Liver (tissue), 9 donors: ENCODE measurements around the gene FRYL. TPM values are rescaled to one million over a fixed set of nuclear protein-coding genes. Genes with fewer than 3 reads are reported as not detected.
A peak's percentile ranks its signal among the peaks of the same experiment; 100 is the strongest.

Source experiments
- DNase-seq: peaks from one replicate; pipeline ENCODE4 v3.0.0-alpha.2; 2017; ENCODE audit warnings: low spot score
- H3K27ac ChIP-seq, 2 donors: one replicate each; pipeline ENCODE4 v1.7.0; 2013; ENCODE audit warnings: inconsistent platforms in 2 of 2, low read length in 2 of 2, control low read depth in 1 of 2, low read depth in 1 of 2, mild to moderate bottlenecking in 1 of 2
- H3K27me3 ChIP-seq, 4 donors: one replicate each; pipeline versions ENCODE4 v1.6.1 to v1.7.0; 2013; ENCODE audit warnings: low read length in 3 of 4, inconsistent platforms in 1 of 4, mild to moderate bottlenecking in 1 of 4, moderate library complexity in 1 of 4; ENCODE audit not compliant: control insufficient read depth in 4 of 4, insufficient read depth in 4 of 4
- H3K36me3 ChIP-seq, 4 donors: one replicate each; pipeline versions ENCODE4 v1.6.1 to v1.7.0; 2013; ENCODE audit warnings: low read length in 3 of 4, mild to moderate bottlenecking in 3 of 4, low read depth in 1 of 4, moderate library complexity in 1 of 4; ENCODE audit not compliant: control insufficient read depth in 4 of 4, insufficient read depth in 3 of 4
- H3K4me1 ChIP-seq, 4 donors: one replicate each; pipeline versions ENCODE4 v1.6.1 to v1.7.0; 2013; ENCODE audit warnings: low read length in 3 of 4, mild to moderate bottlenecking in 3 of 4, moderate library complexity in 1 of 4; ENCODE audit not compliant: control insufficient read depth in 4 of 4, insufficient read depth in 4 of 4
- H3K4me3 ChIP-seq, 3 donors: one replicate each; pipeline versions ENCODE4 v1.6.1 to v1.7.0; 2013; ENCODE audit warnings: low read length in 3 of 3, control low read depth in 1 of 3, low read depth in 1 of 3, mild to moderate bottlenecking in 1 of 3
- H3K9ac ChIP-seq, 2 donors: one replicate each; pipeline ENCODE4 v1.7.0; 2013; ENCODE audit warnings: low read length in 2 of 2, mild to moderate bottlenecking in 2 of 2, moderate library complexity in 2 of 2, control low read depth in 1 of 2, low read depth in 1 of 2
- H3K9me3 ChIP-seq, 4 donors: one replicate each; pipeline versions ENCODE4 v1.6.1 to v1.7.0; 2013; ENCODE audit warnings: low read length in 3 of 4; ENCODE audit not compliant: control insufficient read depth in 4 of 4
- ATF3 ChIP-seq: IDR thresholded peaks from 2 replicates; pipeline ENCODE4 v1.6.1; 2016; ENCODE audit warnings: antibody characterized with exemption
- CTCF ChIP-seq: fragments of 150-350 bp; IDR thresholded peaks from 2 replicates; pipeline ENCODE4 v1.5.1; 2017; ENCODE audit warnings: improper control_type of control experiment, low read depth, low read length; ENCODE audit not compliant: missing input control
- EGR1 ChIP-seq, 2 donors: IDR thresholded peaks; 2 replicates each; pipeline ENCODE4 v1.6.1; 2016 to 2018; ENCODE audit warnings: antibody characterized with exemption in 2 of 2, low read depth in 2 of 2
- FOXA1 ChIP-seq: IDR thresholded peaks from 2 replicates; pipeline ENCODE4 v1.6.1; 2016; ENCODE audit warnings: antibody characterized with exemption
- FOXA2 ChIP-seq: IDR thresholded peaks from 2 replicates; pipeline ENCODE4 v1.6.1; 2016; ENCODE audit warnings: antibody characterized with exemption
- GABPA ChIP-seq, 2 donors: IDR thresholded peaks in 1 of 2; conservative IDR thresholded peaks in 1 of 2; 2 replicates each; pipeline ENCODE4 v1.6.1; 2016; ENCODE audit warnings: antibody characterized with exemption in 2 of 2, mild to moderate bottlenecking in 1 of 2, moderate library complexity in 1 of 2
- HNF4A ChIP-seq, 2 donors: conservative IDR thresholded peaks; 2 replicates each; pipeline ENCODE4 v1.6.1; 2016; ENCODE audit warnings: antibody characterized with exemption in 2 of 2, mild to moderate bottlenecking in 2 of 2
- HNF4G ChIP-seq: IDR thresholded peaks from 2 replicates; pipeline ENCODE4 v1.6.1; 2016; ENCODE audit warnings: antibody characterized with exemption
- JUND ChIP-seq, 2 donors: IDR thresholded peaks; 2 replicates each; pipeline ENCODE4 v1.6.1; 2016; ENCODE audit warnings: antibody characterized with exemption in 2 of 2
- NR2F2 ChIP-seq: IDR thresholded peaks from 2 replicates; pipeline ENCODE4 v1.6.1; 2016; ENCODE audit warnings: antibody characterized with exemption
- RAD21 ChIP-seq, 2 donors: IDR thresholded peaks; 2 replicates each; pipeline ENCODE4 v1.6.1; 2016; ENCODE audit warnings: antibody characterized with exemption in 2 of 2, mild to moderate bottlenecking in 2 of 2
- REST ChIP-seq: IDR thresholded peaks from 2 replicates; pipeline ENCODE4 v1.6.1; 2016; ENCODE audit warnings: antibody characterized with exemption, mild to moderate bottlenecking
- RXRA ChIP-seq, 2 donors: IDR thresholded peaks; 2 replicates each; pipeline ENCODE4 v1.6.1; 2017 to 2018; ENCODE audit warnings: antibody characterized with exemption in 2 of 2, mild to moderate bottlenecking in 1 of 2
- SP1 ChIP-seq: IDR thresholded peaks from 2 replicates; pipeline ENCODE4 v1.6.1; 2018; ENCODE audit warnings: antibody characterized with exemption, mild to moderate bottlenecking
- TAF1 ChIP-seq: conservative IDR thresholded peaks from 2 replicates; pipeline ENCODE4 v1.6.1; 2016; ENCODE audit warnings: antibody characterized with exemption, mild to moderate bottlenecking
- YY1 ChIP-seq: IDR thresholded peaks from 2 replicates; pipeline ENCODE4 v1.6.1; 2016; ENCODE audit warnings: antibody characterized with exemption, mild to moderate bottlenecking
- ZBTB33 ChIP-seq: IDR thresholded peaks from 2 replicates; pipeline ENCODE4 v1.6.1; 2016; ENCODE audit warnings: antibody characterized with exemption
- WGBS: extraction: QIAGEN DNeasy Blood & Tissue Kit; methylation state at CpG from one replicate; pipeline ENCODE4 v1.1.7; 2013; 5-methylcytosine and 5-hydroxymethylcytosine counted together
- polyA plus RNA-seq, 2 donors: library from polyadenylated mRNA; stranded (reverse) in 1 of 2; unstranded in 1 of 2; fragments of 200-250 nt in 1 of 2; fragments of >200 nt in 1 of 2; fragmentation: Nextera tagmentation in 1 of 2; extraction: Ambion mirVana in 1 of 2; gene quantifications; one replicate each; pipeline versions ENCODE4 v1.2.1 to v1.2.3, GENCODE V29; 2013 to 2015
- total RNA-seq, 2 donors: library from RNA; depleted of rRNA; stranded (reverse); fragments of >200 nt; gene quantifications; one replicate each; pipeline ENCODE4 v1.2.3, GENCODE V29; 2014
- TF ChIP-seq, protein P1 (sequence below): IDR thresholded peaks from 2 replicates; pipeline ENCODE4 v1.6.1; 2016; ENCODE audit warnings: antibody characterized with exemption
- donor health status: healthy.
- donor health status: healthy.
- donor health status: healthy.
- donor health status: healthy.
- donor health status: healthy.

The FRYL gene
- total and polyA plus RNA-seq, 4 donors: 5.3 to 79.0 (median 27.2) TPM

DNA sequence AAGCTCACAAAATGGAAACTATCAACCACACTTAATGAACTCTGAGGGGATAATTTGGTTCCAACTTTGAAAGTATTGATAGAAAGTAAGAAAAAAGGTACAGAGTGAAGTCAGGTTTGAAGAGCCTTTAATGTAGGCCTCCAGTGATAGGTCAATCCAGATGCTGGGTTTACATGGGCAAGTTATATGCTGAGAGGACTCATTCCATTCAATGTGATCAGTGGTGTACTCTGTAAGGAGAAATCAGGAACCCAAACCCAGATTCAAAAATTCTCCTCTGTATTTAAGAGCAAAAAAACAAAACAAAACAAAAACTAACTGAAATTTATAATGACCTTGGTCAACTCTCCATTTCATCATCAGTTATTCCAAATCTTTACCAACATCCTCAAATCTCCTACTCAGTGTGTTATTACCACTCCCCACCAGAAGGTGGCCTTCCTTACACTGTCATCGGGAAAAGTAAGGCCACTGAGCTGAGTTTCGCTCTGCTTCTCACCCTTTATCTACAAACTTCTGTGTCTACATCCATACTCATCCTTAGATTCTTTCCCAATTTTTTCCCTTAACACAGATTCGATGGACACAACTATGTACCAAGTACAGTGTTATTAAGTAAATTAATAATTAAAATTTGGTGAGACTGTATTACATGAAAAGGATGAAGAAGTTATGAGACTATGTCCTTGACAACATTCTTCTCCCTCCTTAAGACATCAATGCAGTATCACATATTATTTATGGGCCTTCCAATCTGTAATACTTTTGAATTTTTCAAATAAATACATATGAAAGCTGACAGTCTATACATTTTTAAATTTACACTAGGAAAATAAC lies 201.7 kb downstream of the FRYL start:
- Histone ChIP-seq H3K9ac (no peak overlapping the region), H3K27me3 (no peaks in the 10 kb centered on the region), H3K4me1 (no peaks in the 10 kb centered on the region), H3K27ac (no peak overlapping the region), H3K36me3 (peaks cover 0 to 25% (median 18%) of the 10 kb centered on the region in 4 donors), H3K9me3 (no peaks in the 10 kb centered on the region), H3K4me3 (no peak overlapping the region)
- TF ChIP-seq FOXA2: no peak
- no peak for TF ChIP-seq TAF1
- no peak for TF ChIP-seq REST
- TF ChIP-seq NR2F2: no peak
- no peak for TF ChIP-seq JUND (IDR thresholded peaks at IDR 0.05)
- TF ChIP-seq HNF4A (conservative IDR thresholded peaks at IDR 0.05): peak in 1 of 2 donors; percentile 37
- TF ChIP-seq FOXA1: no peak
- TF ChIP-seq, protein P1, sequence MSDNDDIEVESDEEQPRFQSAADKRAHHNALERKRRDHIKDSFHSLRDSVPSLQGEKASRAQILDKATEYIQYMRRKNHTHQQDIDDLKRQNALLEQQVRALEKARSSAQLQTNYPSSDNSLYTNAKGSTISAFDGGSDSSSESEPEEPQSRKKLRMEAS: no peak
- peak; percentile 79 for TF ChIP-seq ATF3
- TF ChIP-seq ZBTB33: no peak
- no peak for TF ChIP-seq EGR1 (IDR thresholded peaks at IDR 0.05; ENCODE audit: low read depth in 2 of 2)
- TF ChIP-seq GABPA (IDR thresholded peaks at IDR 0.05 in 1 of 2, conservative IDR thresholded peaks at IDR 0.05 in 1 of 2): no peak
- no peak for TF ChIP-seq SP1
- peak; percentile 18 for TF ChIP-seq YY1
- peak; percentile 91 for TF ChIP-seq CTCF
- TF ChIP-seq RAD21 (IDR thresholded peaks at IDR 0.05): peak; percentile 98
- peak in 1 of 2 donors; percentile 53 for TF ChIP-seq RXRA (IDR thresholded peaks at IDR 0.05)
- TF ChIP-seq HNF4G: no peak
- WGBS: 9% methylated on average over 3 of the region's 3 CpGs
- peak; percentile 60 for DNase-seq
